Suprapubic skin (tissue), 4 donors: ENCODE measurements around the gene KIAA1671.

Experiments used
- POLR2A ChIP-seq, 2 donors: fragments of 450-650 bp; IDR thresholded peaks; one replicate each; pipeline ENCODE4 v1.6.1; 2017; ENCODE audit warnings: antibody characterized with exemption in 2 of 2, mild to moderate bottlenecking in 2 of 2, moderate library complexity in 2 of 2
- POLR2AphosphoS5 ChIP-seq, 3 donors: sonication (generic); formaldehyde crosslinking; IDR thresholded peaks; one replicate each; pipeline ENCODE4 v1.6.1; 2017; ENCODE audit warnings: antibody characterized with exemption in 3 of 3

DNA sequence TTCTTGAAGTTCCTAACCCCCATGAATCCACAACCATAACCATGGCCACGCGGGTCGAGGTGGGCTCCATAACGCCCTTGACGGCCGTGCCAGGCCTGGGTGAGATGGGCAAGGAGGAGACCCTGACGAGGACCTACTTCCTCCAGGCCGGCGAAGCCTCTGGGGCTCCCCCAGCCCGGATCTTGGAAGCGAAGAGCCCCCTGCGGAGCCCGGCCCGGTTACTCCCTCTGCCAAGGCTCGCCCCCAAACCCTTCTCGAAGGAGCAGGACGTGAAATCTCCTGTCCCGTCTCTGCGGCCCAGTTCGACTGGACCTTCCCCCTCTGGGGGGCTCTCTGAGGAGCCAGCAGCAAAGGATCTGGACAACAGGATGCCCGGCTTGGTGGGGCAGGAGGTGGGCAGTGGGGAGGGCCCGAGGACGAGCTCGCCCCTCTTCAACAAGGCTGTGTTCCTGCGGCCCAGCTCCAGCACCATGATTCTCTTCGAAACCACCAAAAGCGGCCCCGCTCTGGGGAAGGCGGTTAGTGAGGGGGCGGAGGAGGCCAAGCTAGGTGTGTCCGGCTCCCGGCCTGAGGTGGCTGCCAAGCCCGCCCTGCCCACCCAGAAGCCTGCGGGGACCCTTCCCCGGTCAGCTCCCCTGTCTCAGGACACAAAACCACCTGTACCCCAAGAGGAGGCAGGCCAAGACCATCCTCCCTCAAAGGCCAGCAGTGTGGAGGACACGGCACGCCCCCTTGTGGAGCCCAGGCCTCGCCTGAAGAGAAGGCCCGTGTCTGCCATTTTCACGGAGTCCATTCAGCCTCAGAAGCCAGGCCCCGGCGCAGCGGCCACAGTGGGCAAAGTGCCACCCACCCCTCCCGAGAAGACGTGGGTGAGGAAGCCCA lies 75.7 kb downstream of the KIAA1671 start:
- no peak for TF ChIP-seq POLR2AphosphoS5 (IDR thresholded peaks at IDR 0.05)
- TF ChIP-seq POLR2A (IDR thresholded peaks at IDR 0.05), result no peak
